Astrocyte (in vitro differentiated cells and primary cell): ENCODE measurements around the gene ANO2.

ENCODE experiments used
- CTCF ChIP-seq: IDR thresholded peaks from 2 replicates; pipeline ENCODE4 v1.5.1; 2011; ENCODE audit warnings: low read depth, mild to moderate bottlenecking, inconsistent platforms, low read length, moderate library complexity; ENCODE audit not compliant: insufficient read depth
- EZH2 ChIP-seq: IDR thresholded peaks from 2 replicates; pipeline ENCODE4 v1.6.1; 2012; ENCODE audit warnings: mild to moderate bottlenecking, low read length, inconsistent platforms; ENCODE audit not compliant: insufficient read depth

GRCh38 chr12:5577741-5578140 lies 367.3 kb downstream of the ANO2 start:
- TF ChIP-seq CTCF (no peak), EZH2 (no peak)
